HG03565 (cell line): Measurements from ENCODE around the gene VWA5B2.
A peak's percentile ranks its signal among the peaks of the same experiment; 100 is the strongest.

ENCODE experiments used
- ATAC-seq: cut with Tn5 transposase; IDR thresholded peaks from one replicate; pipeline ENCODE4 v1.9.1; 2021; ENCODE audit warnings: mild to moderate bottlenecking, moderate library complexity; ENCODE audit not compliant: unreplicated experiment

The VWA5B2 gene

GRCh38 chr3:184229394-184230080 is at the start of gene VWA5B2:
TSS of gene VWA5B2 (plus strand) at chr3:184229585. CDS start at chr3:184230529, 944 bp downstream.
- peak; percentile 66 for ATAC-seq

GRCh38 chr3:184180165-184180564 is 49.2 kb upstream of the VWA5B2 start:
- no peak for ATAC-seq

GRCh38 chr3:184181596-184181995 is 47.8 kb upstream of the VWA5B2 start:
- no peak for ATAC-seq

GRCh38 chr3:184183679-184184078 is 45.7 kb upstream of the VWA5B2 start:
- no peak for ATAC-seq

- no peak for ATAC-seq
These were observed 44.7 kb upstream of the VWA5B2 start for GRCh38 chr3:184184546-184185230.

- ATAC-seq: peak; percentile 87
These were observed 43.8 kb upstream of the VWA5B2 start for GRCh38 chr3:184185461-184186183.

GRCh38 chr3:184186184-184186901 is 43.0 kb upstream of the VWA5B2 start, which contains the start of gene ABCF3:
TSS of gene ABCF3 (plus strand) at chr3:184186199. CDS start at chr3:184186208, 9 bp downstream.
- peak; percentile 14 for ATAC-seq

- ATAC-seq: no peak
These were observed 42.5 kb upstream of the VWA5B2 start for GRCh38 chr3:184186902-184187207.

GRCh38 chr3:184188080-184188479 is 41.3 kb upstream of the VWA5B2 start:
- no peak for ATAC-seq

- ATAC-seq: no peak
These were observed 40.0 kb upstream of the VWA5B2 start for GRCh38 chr3:184189421-184189820.

- ATAC-seq: no peak
These were observed 36.5 kb upstream of the VWA5B2 start for GRCh38 chr3:184192889-184193288.

GRCh38 chr3:184193991-184194539 is 35.3 kb upstream of the VWA5B2 start:
- ATAC-seq: no peak

GRCh38 chr3:184196536-184196935 is 32.8 kb upstream of the VWA5B2 start:
- ATAC-seq: no peak

- ATAC-seq: no peak
These were observed 30.9 kb upstream of the VWA5B2 start for GRCh38 chr3:184198509-184198908.

GRCh38 chr3:184200825-184201224 is 28.6 kb upstream of the VWA5B2 start:
- no peak for ATAC-seq

GRCh38 chr3:184203526-184203925 is 25.9 kb upstream of the VWA5B2 start:
- ATAC-seq: no peak

GRCh38 chr3:184209146-184209923 is 20.1 kb upstream of the VWA5B2 start:
- no peak for ATAC-seq

- ATAC-seq: no peak
These were observed 18.1 kb upstream of the VWA5B2 start for GRCh38 chr3:184211297-184211696.

GRCh38 chr3:184211718-184212117 is 17.7 kb upstream of the VWA5B2 start:
- no peak for ATAC-seq

- ATAC-seq: no peak
These were observed 10.6 kb upstream of the VWA5B2 start for GRCh38 chr3:184218814-184219213.
